Measurements from ENCODE around the gene PIGS. TPM values are rescaled to one million over a fixed set of nuclear protein-coding genes. Genes with fewer than 3 reads are reported as not detected.
A peak's percentile ranks its signal among the peaks of the same experiment; 100 is the strongest.

The PIGS gene
- total RNA-seq, 4 donors from 2014 or later = 7.2 to 48.3 (median 26.6) TPM

DNA sequence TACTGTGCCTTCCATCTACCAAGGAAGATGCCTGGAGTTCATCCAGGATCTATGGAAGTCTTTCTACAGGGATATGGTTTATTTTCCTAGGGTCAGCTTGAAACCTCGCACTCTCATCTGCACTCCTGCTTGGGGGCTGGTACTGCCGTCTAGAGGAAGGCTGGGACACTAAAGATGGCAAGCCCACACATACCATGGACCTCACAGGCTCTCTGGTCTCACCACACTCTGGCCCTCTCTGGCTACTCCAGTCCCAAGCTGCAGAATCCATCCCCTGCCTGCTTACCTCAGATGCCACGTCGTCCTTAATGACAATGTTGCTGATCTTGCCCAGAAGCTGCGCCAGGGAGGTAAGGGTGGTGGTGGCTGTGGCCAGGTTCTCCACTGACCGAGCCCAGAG is 16.8 kb downstream of the PIGS start:
- intact Hi-C loops (cut with DNase I; ENCODE audit: low total_unique reads) = no loop called here
- no peaks in the 10 kb centered on the region for H3K9me3 ChIP-seq
- H3K4me3 ChIP-seq = no peak overlapping the region
- H3K27ac ChIP-seq = no peak overlapping the region
- DNase-seq = no peak
- peaks cover 0 to 4% of the 10 kb centered on the region in 2 donors for H3K4me1 ChIP-seq
- no peak for TF ChIP-seq POLR2A (IDR thresholded peaks at IDR 0.05)
- TF ChIP-seq, protein P1, sequence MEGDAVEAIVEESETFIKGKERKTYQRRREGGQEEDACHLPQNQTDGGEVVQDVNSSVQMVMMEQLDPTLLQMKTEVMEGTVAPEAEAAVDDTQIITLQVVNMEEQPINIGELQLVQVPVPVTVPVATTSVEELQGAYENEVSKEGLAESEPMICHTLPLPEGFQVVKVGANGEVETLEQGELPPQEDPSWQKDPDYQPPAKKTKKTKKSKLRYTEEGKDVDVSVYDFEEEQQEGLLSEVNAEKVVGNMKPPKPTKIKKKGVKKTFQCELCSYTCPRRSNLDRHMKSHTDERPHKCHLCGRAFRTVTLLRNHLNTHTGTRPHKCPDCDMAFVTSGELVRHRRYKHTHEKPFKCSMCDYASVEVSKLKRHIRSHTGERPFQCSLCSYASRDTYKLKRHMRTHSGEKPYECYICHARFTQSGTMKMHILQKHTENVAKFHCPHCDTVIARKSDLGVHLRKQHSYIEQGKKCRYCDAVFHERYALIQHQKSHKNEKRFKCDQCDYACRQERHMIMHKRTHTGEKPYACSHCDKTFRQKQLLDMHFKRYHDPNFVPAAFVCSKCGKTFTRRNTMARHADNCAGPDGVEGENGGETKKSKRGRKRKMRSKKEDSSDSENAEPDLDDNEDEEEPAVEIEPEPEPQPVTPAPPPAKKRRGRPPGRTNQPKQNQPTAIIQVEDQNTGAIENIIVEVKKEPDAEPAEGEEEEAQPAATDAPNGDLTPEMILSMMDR (IDR thresholded peaks at IDR 0.05) = no peak
- H3K36me3 ChIP-seq = no peaks in the 10 kb centered on the region
- H3K27me3 ChIP-seq = no peaks in the 10 kb centered on the region

DNA sequence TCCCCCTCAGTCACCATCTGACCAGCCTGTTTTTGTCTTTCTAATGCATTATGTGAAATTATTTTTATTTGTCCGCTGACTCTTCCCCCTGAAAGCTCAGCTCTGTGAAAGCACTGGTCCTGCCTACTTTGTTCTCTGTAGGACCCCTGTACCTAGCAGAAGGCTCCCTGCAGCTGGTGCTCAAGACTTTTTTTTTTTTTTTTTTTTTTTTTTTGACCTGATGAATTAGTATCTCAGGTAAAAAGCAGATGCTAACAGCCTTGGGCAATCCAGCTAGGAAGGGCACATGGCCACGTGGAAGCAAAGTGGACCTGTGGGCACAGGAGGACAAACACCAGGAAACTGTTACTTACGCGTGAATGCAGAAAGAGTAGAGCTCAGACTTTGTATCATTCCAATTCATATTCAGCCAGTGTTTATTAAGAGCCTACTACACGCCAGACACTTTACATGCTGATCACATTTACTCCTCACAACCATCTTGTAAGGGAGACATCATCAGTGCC is 18.3 kb downstream of the PIGS start:
- H3K27me3 ChIP-seq = no peaks in the 10 kb centered on the region
- DNase-seq = no peak
- H3K27ac ChIP-seq = peak overlapping the region in 1 of 2 donors; percentile 75
- no peak for TF ChIP-seq POLR2A (IDR thresholded peaks at IDR 0.05)
- TF ChIP-seq, protein P1 (IDR thresholded peaks at IDR 0.05) = no peak
- no peaks in the 10 kb centered on the region for H3K36me3 ChIP-seq
- peaks cover 0 to 4% of the 10 kb centered on the region in 2 donors for H3K4me1 ChIP-seq
- H3K4me3 ChIP-seq = no peak overlapping the region
- H3K9me3 ChIP-seq = no peaks in the 10 kb centered on the region
- intact Hi-C loops (cut with DNase I; ENCODE audit: low total_unique reads) = no loop called here

DNA sequence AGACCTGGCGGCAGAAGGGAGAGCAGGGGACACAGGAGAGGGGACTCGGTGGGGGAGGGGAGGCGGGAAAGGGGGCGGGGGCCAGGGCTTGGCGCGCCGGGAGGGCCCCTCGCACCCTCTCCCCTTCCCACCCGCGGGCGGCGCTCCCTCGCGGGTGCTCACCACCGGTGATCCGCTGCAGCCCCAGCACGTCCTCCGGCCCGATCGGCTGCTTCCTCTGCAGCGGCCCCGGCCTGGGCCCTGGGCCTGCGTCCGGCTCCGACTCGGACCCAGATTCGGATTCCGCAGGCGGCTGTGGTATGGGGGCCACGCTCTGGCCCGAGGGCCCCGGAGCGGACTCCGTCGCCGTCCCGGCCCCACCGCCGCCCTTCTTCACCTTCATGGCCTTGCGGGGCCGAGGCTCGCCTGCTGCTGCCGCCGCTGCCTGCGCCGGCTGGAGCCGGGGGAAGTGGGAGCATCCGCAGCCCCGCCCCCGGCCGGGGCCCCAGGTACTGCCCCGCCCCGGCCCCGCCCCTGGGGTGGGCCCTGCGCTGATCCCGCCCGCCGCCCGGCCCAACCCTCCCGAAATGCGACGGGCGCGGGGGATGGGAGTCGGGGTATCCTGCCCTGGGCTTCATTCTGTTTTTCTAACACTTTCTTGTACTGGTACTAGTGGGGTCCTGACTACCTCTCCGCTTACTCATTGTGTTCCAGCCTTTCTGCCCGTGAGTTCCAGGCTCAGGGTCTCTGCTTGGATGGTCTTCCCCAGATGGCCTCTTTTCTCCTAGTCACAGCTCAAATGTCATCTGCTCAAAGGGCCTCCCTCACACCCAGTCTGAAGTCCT is 18.9 kb downstream of the PIGS start, which contains the start of gene UNC119:
UNC119 (minus strand) TSS at position 449 of the 824 bp plus-strand sequence; CDS start at position 382, 67 bp downstream.
- H3K27ac ChIP-seq = peak within 1 kb of the TSS; percentile 20 to 75
- no peaks in the 10 kb centered on the region for H3K9me3 ChIP-seq
- TF ChIP-seq, protein P1 (IDR thresholded peaks at IDR 0.05) = no peak
- TF ChIP-seq POLR2A (IDR thresholded peaks at IDR 0.05) = peak; percentile 18 to 68
- H3K4me3 ChIP-seq = peak within 1 kb of the TSS; percentile 44 to 83
- no peaks in the 10 kb centered on the region for H3K36me3 ChIP-seq
- peaks cover 0 to 4% of the 10 kb centered on the region in 2 donors for H3K4me1 ChIP-seq
- peak; percentile 62 to 79 for DNase-seq
- no peaks in the 10 kb centered on the region for H3K27me3 ChIP-seq
- intact Hi-C loops (cut with DNase I; ENCODE audit: low total_unique reads) = no loop called here

DNA sequence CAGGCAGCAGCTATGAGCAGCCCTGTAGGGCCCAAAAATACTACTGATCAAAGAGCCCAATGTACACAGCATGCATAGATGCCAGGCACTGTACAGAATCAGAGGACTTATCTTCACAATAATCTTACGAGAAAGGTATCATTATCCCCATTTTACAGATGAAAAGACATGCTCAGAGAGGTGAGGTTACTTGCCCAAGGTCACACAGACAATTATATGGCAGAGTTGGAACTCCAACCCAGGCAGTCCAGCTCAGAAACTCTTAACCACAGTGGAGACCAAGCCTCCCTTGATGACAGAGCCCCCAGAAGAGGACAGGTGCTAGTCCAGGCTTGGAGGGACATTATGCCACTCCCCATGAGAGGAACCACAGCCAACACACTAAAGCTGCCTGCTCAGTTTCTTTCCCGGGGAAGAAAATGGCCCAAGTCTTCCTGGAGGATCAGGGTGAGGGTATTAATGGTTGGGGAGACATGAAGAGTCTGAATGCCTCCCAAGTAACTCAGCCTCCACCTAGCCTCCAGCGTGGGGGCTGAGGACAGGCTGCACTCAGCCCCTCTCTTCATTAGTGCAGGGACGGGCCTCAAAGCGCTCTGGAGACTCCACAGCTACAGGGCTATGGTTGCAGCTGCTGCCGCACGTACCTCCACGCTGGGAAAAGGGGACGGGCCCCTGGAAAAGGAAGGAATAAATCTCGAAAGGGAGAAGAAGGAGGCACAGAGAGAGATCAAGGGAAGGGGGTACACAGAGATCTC is 19.7 kb downstream of the PIGS start:
- intact Hi-C loops (cut with DNase I; ENCODE audit: low total_unique reads) = no loop called here
- no peaks in the 10 kb centered on the region for H3K27me3 ChIP-seq
- no peak for DNase-seq
- TF ChIP-seq, protein P1 (IDR thresholded peaks at IDR 0.05) = no peak
- no peak for TF ChIP-seq POLR2A (IDR thresholded peaks at IDR 0.05)
- H3K27ac ChIP-seq = peak overlapping the region; percentile 20 to 75
- no peaks in the 10 kb centered on the region for H3K9me3 ChIP-seq
- H3K36me3 ChIP-seq = no peaks in the 10 kb centered on the region
- H3K4me3 ChIP-seq = peak overlapping the region; percentile 44 to 83
- H3K4me1 ChIP-seq = peaks cover 0 to 4% of the 10 kb centered on the region in 2 donors
